22Rv1 (cell line): ENCODE measurements around the gene CAMK2B.
A peak's percentile ranks its signal among the peaks of the same experiment; 100 is the strongest.

Experiments
- ZFX ChIP-seq: fragments of 450-650 bp; IDR thresholded peaks from 2 replicates; pipeline ENCODE4 v1.6.1; 2017; ENCODE audit warnings: antibody characterized with exemption, borderline replicate concordance
- TF ChIP-seq, protein P1 (sequence below): fragments of 450-650 bp; IDR thresholded peaks from 2 replicates; pipeline ENCODE4 v1.5.1; 2017; ENCODE audit warnings: mild to moderate bottlenecking

GRCh38 chr7:44240983-44241510 is 84.3 kb downstream of the CAMK2B start:
- TF ChIP-seq, protein P1, sequence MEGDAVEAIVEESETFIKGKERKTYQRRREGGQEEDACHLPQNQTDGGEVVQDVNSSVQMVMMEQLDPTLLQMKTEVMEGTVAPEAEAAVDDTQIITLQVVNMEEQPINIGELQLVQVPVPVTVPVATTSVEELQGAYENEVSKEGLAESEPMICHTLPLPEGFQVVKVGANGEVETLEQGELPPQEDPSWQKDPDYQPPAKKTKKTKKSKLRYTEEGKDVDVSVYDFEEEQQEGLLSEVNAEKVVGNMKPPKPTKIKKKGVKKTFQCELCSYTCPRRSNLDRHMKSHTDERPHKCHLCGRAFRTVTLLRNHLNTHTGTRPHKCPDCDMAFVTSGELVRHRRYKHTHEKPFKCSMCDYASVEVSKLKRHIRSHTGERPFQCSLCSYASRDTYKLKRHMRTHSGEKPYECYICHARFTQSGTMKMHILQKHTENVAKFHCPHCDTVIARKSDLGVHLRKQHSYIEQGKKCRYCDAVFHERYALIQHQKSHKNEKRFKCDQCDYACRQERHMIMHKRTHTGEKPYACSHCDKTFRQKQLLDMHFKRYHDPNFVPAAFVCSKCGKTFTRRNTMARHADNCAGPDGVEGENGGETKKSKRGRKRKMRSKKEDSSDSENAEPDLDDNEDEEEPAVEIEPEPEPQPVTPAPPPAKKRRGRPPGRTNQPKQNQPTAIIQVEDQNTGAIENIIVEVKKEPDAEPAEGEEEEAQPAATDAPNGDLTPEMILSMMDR: peak; percentile 95
- TF ChIP-seq ZFX: no peak
